GM19397 (cell line): ENCODE measurements around the gene ZFHX3.

Source experiments
- ATAC-seq: cut with Tn5 transposase; IDR thresholded peaks from one replicate; pipeline ENCODE4 v1.9.1; 2021; ENCODE audit warnings: mild to moderate bottlenecking, moderate library complexity; ENCODE audit not compliant: unreplicated experiment

ZFHX3 gene

DNA sequence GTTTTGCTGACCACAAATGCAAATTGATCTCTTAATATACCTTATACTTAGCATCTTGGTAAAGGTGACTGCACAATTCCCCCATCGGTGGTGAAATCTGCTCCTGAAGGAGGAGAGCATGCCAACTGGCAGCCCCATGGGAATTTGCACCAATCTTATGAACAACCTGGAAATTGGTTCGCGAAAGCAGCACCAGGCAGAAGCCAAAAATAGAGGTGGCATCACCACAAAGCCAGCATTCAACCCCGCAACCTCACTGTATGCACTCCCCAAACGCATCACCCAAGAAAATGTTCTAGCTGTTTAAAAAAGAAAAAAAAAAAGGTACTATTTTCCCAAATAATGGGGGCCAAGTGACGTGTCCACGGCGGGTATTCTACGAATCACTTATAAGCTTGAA is 213.4 kb downstream of the ZFHX3 start:
- ATAC-seq: no peak

GRCh38 chr16:72833969-72834368 is 214.0 kb downstream of the ZFHX3 start:
- no peak for ATAC-seq

GRCh38 chr16:72833482-72833881 is 214.4 kb downstream of the ZFHX3 start:
- ATAC-seq: no peak

- ATAC-seq: peak; percentile 64
Measured at GRCh38 chr16:72832621-72833248, 215.2 kb downstream of the ZFHX3 start.

GRCh38 chr16:72829846-72830775 is 217.8 kb downstream of the ZFHX3 start:
- ATAC-seq: no peak

GRCh38 chr16:72827866-72828265 is 220.1 kb downstream of the ZFHX3 start:
- no peak for ATAC-seq

- no peak for ATAC-seq
Measured at GRCh38 chr16:72825912-72826621, 221.9 kb downstream of the ZFHX3 start.

DNA sequence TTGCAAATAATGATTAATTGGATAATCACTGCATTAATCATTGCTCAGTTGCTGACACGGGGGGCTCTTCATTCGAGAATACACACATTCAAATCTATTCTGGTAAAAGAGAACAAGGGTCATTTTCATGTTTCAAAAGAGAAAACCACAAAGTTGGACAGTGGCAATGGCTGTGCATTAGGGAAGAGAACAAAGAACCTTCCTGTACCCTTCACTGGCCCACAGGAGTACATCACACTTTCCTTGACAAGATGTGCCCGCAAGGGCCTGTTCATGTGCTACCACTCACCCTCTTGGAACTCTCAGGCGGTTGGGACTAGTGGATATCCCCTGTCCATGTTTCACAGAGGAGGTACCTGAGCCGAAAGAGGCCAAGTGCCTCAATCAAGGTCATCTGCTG is 223.2 kb downstream of the ZFHX3 start:
- no peak for ATAC-seq

GRCh38 chr16:72824027-72824426 is 223.9 kb downstream of the ZFHX3 start:
- no peak for ATAC-seq

DNA sequence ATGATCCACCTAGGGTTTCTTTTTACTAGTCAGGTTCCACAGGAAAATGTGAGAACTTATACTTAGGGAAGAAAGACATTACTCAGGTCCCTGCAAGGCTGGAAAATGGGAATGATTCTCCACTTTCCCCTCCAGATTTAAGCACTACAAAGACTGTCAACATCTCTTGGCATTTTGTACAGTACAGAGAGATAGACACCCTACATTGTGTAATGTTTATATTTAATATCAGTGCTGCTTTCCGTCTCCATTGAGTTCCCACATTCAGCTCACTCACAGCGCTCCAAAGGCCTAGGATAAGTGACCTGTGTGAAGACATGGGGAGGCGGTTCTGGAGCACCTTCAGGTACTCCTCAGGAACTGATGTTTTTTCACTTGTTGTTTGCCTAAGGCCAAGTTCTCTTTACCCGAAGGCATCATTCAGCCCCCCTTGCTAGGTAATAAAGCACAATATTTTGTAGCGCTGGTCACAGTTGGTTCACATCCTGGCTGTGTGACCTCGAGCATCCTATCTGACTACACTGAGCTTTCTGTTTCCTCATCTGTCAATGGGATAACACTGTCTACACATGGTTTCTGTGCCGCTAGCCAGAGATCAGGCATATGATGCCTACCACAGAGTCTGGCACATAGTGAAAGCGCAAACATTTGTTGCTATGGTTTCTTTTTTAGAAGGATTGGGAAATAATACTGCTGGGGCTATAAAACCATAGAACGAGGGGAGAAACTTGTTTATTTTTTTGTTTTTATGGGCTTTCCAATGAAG is 226.6 kb downstream of the ZFHX3 start:
- ATAC-seq: no peak

DNA sequence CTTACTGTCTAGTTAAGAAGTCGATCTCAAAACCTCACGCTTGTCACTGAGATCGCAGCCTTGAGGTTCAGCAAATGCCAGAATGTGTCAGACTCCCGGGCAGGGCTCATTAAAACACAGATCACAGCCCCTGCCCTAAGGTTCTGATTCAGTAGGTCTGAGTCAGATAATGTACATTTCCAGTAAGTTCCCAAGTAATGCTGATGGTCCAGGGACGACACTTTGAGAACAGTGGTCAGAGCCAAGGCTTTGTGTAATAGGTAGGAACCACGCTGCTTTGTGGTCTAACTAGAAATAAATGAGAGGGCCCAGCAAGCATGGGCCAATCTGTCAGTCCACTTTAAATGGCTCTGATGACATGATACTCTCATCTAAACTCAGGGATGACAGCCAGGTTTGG is 228.6 kb downstream of the ZFHX3 start:
- ATAC-seq: no peak

DNA sequence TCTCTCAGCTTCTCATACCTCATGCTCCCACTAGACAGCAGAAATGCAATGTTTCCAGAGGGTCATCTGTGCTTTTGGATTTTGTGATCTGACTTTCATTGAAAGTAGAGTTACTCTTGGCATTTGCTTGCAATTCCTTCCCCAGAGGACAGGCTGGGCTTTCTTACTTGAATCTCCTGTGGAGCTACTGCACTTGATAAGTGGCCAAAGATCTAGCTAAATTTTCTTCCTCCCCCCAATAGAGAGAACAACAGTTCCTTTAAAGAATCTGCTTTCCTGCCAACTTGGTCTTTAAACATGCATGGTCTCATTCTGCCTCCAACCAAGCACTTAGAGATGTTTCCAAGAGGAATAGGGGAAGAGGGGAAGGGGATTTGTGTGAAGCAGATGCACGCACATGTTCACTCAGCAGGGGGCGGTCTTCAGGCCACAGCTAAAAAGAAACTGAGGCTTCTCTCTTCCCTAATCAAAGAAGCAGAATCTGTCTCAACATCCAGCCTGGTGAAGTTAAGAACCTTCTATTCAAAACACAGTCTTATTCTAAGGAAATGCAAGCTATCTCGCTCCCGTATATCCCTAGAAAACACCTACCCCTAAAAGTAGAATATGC is 229.6 kb downstream of the ZFHX3 start:
- no peak for ATAC-seq

GRCh38 chr16:72815348-72816318 is 232.3 kb downstream of the ZFHX3 start:
- ATAC-seq: peak; percentile 52

DNA sequence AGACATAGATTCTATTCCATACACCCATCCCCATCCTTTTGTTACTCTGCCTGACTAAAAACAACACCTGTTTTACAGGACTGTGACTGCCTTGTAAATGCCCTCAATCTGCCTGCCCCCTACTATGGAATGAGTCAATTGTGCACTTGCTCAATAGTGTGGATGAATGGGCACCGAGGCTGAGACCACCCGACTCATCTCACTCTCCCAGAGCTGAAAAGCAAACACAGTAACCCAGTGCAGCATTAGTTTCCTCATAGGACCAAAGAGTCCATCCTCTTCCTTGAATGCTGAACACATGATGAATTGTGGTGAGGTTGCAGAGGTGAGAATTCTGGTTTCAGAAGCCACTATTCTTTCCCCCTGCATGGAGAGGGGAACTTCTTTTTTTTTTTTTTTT is 233.7 kb downstream of the ZFHX3 start:
- no peak for ATAC-seq

DNA sequence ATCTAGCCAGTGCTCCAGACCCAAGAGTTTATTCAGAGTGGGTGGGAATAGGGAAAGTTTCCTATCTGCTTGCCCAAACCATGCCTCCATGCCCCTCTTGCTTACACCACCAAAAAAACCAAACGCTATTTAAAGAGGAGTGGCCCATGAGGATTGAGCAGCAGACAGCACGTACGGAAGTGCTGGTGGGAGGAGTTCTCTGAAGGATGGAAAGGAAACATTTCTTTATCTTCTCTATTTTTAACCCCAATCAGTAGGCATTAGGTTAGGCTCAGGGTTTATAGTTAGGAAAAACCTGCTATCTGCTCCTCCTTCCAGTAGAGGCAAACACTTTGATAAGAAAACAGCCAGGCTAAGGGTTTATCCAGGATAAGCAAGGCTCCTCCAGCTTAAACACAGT is 235.3 kb downstream of the ZFHX3 start:
- no peak for ATAC-seq

GRCh38 chr16:72811876-72812275 is 236.1 kb downstream of the ZFHX3 start:
- ATAC-seq: no peak

GRCh38 chr16:72811188-72811720 is 236.7 kb downstream of the ZFHX3 start:
- ATAC-seq: no peak

GRCh38 chr16:72810480-72810879 is 237.4 kb downstream of the ZFHX3 start:
- ATAC-seq: no peak

DNA sequence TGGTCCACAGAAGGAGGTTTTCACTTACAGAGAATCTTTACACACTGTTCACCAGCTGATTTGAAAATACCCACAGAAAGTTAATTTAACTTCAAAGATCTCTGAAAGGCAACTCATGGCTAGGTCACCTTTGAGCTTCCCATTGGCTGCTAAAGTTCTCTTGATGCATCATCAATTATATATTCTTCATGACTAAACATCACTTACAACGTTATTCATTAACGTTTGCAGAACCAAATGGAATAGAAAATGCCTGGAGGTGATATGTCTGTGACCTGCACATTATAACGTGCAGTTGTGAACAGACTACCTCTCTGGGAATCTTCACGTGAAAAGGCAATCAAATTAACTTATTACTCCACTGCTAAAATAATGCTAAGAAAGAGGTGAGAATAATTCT is 238.5 kb downstream of the ZFHX3 start:
- no peak for ATAC-seq
